Endothelial cell of umbilical vein (primary cell): ENCODE measurements around the gene OPTC.

ENCODE experiments used
- CTCF ChIP-seq, 2 donors: IDR thresholded peaks; 1 replicate in 1 of 2; 2 replicates in 1 of 2; pipeline ENCODE4 v1.5.1; 2011; ENCODE audit warnings: low read length in 2 of 2, mild to moderate bottlenecking in 2 of 2, moderate library complexity in 2 of 2, control low read depth in 1 of 2, inconsistent platforms in 1 of 2, low read depth in 1 of 2; ENCODE audit not compliant: insufficient read depth in 1 of 2; ENCODE audit errors: extremely low read depth in 1 of 2
- EZH2 ChIP-seq: IDR thresholded peaks from 2 replicates; pipeline ENCODE4 v1.6.1; 2012; ENCODE audit warnings: borderline replicate concordance, low read depth, mild to moderate bottlenecking, moderate library complexity, low read length, inconsistent platforms; ENCODE audit not compliant: severe bottlenecking
- FOS ChIP-seq: IDR thresholded peaks from 2 replicates; pipeline ENCODE4 v1.6.1; 2011; ENCODE audit warnings: mild to moderate bottlenecking, low read length, moderate library complexity, borderline replicate concordance; ENCODE audit not compliant: insufficient read depth
- GATA2 ChIP-seq: IDR thresholded peaks from 2 replicates; pipeline ENCODE4 v1.7.0; 2011; ENCODE audit warnings: low read depth, mild to moderate bottlenecking, moderate library complexity, mixed read lengths, low read length; ENCODE audit not compliant: insufficient read length, insufficient read depth
- JUN ChIP-seq: IDR thresholded peaks from 2 replicates; pipeline ENCODE4 v1.6.1; 2011; ENCODE audit warnings: borderline replicate concordance, low read depth; ENCODE audit not compliant: insufficient read length, insufficient read depth
- MAX ChIP-seq: IDR thresholded peaks from 2 replicates; pipeline ENCODE4 v1.6.1; 2011; ENCODE audit not compliant: insufficient read depth, insufficient read length
- MYC ChIP-seq: IDR thresholded peaks from one replicate; pipeline ENCODE4 v1.6.1; 2011; ENCODE audit warnings: mild to moderate bottlenecking, low read depth, low read length
- POLR2A ChIP-seq: IDR thresholded peaks from 2 replicates; pipeline ENCODE4 v1.6.1; 2012; ENCODE audit warnings: low read depth, mild to moderate bottlenecking, control low read depth, low read length
- POLR2AphosphoS5 ChIP-seq: IDR thresholded peaks from 2 replicates; pipeline ENCODE4 v1.6.1; 2012; ENCODE audit warnings: low read depth, mild to moderate bottlenecking, control low read depth, low read length, moderate library complexity; ENCODE audit not compliant: insufficient read depth

GRCh38 chr1:203491664-203492063 is 2.3 kb upstream of the OPTC start:
- TF ChIP-seq CTCF (IDR thresholded peaks at IDR 0.05; ENCODE audit: extremely low read depth in 1 of 2, insufficient read depth in 1 of 2, low read depth in 1 of 2, low read length in 2 of 2) (no peak), POLR2A (no peak), POLR2AphosphoS5 (no peak), JUN (no peak), EZH2 (no peak), MYC (no peak), MAX (no peak), GATA2 (no peak), FOS (no peak)
